ENCODE data around the gene FAM163A. TPM values are rescaled to one million over a fixed set of nuclear protein-coding genes. Genes with fewer than 3 reads are reported as not detected.

Gene FAM163A
- total and polyA plus RNA-seq, 9 of the 15 experiments (the other 6 are each of a cell fraction or from before 2014, with no cell fraction given), result not detected

DNA sequence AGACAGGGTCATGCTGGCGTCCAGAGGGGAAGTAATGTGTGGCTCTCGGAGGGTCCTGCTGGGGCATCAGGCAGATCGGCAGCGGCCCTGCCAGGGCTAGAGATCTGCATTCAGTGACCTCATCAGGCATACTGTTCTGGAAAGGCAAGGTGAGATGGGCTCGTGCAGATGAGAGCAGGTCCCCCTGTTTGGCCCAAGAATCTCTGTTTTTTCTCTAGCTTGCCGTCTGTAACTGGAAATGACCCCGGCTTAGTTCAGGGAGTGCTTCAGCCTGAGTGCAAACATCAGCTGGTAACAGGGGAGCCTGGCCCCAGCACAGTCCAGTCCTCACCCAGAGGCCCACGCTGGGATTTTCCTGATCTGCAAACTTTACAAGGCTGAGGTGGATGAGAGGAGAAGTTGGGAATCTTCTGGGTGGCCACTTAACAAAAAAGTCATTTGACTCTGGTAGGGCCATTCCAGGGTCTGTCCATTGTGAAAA is 2.1 kb downstream of the FAM163A start (continued):
- TF ChIP-seq CBX3 (IDR thresholded peaks at IDR 0.05; ENCODE audit: borderline replicate concordance in 1 of 2, low read length in 2 of 2) (no peak), PCBP1 (IDR thresholded peaks at IDR 0.05; ENCODE audit: low read depth, low read length, poor library complexity, severe bottlenecking) (no peak)
- TF ChIP-seq, protein P1, sequence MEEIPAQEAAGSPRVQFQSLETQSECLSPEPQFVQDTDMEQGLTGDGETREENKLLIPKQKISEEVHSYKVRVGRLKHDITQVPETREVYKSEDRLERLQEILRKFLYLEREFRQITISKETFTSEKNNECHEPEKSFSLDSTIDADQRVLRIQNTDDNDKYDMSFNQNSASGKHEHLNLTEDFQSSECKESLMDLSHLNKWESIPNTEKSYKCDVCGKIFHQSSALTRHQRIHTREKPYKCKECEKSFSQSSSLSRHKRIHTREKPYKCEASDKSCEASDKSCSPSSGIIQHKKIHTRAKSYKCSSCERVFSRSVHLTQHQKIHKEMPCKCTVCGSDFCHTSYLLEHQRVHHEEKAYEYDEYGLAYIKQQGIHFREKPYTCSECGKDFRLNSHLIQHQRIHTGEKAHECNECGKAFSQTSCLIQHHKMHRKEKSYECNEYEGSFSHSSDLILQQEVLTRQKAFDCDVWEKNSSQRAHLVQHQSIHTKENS (CRISPR knock-in tag; IDR thresholded peaks at IDR 0.05), result no peak

DNA sequence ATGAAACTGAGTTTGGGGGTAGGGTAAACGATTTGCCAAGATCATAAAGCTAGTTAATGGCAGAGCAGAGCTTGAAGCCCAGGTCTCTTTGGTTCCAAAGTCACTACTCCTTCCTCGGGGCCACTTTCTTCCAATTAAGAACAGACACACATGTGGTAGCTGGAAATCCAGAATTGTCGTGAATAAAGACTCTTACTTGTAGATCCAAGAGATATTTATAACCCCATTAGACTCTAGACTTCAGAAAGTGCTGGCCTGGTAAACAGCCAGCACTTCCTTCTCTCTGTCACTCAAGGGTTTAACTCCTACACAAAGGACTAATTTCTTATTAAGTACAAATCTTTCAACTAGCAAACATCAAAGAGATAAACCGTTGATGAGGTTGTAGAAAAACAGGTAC is 2.7 kb downstream of the FAM163A start:
- Histone ChIP-seq H3K79me2 (ENCODE audit: control insufficient read depth, insufficient read depth, low read length) (no peaks in the 10 kb centered on the region), H3K27ac (ENCODE audit: extremely low read depth, low read depth, low read length) (no peak overlapping the region), H3K4me2 (ENCODE audit: insufficient read depth, low read length) (no peak overlapping the region), H3K27me3 (ENCODE audit: control insufficient read depth in 2 of 2, insufficient read depth in 2 of 2, low read length in 2 of 2) (peaks cover 42 to 45% of the 10 kb centered on the region in 2 experiments), H3K36me3 (ENCODE audit: control insufficient read depth, insufficient read depth, low read length) (no peaks in the 10 kb centered on the region), H3K9ac (ENCODE audit: insufficient read depth in 1 of 2, low read depth in 2 of 2, low read length in 2 of 2) (no peak overlapping the region), H3K4me3 (no peak overlapping the region), H3K9me3 (replicated peaks; ENCODE audit: control insufficient read depth, insufficient read depth, low read depth, low read length) (no peaks in the 10 kb centered on the region), H3K4me1 (replicated peaks in 1 of 2; ENCODE audit: control insufficient read depth in 2 of 2, insufficient read depth in 2 of 2, low read length in 2 of 2) (peaks cover 0 to 15% of the 10 kb centered on the region in 2 experiments; a peak in 1 of 5 replicates), H4K20me1 (replicated peaks; ENCODE audit: control insufficient read depth, insufficient read depth, low read length) (no peaks in the 10 kb centered on the region), H3K9me1 (ENCODE audit: control insufficient read depth, insufficient read depth, low read length) (no peaks in the 10 kb centered on the region), H2AFZ (ENCODE audit: low read depth, low read length) (no peak overlapping the region)
- intact Hi-C loops (cut with micrococcal nuclease), result no loop called here
- TF ChIP-seq, protein P2, sequence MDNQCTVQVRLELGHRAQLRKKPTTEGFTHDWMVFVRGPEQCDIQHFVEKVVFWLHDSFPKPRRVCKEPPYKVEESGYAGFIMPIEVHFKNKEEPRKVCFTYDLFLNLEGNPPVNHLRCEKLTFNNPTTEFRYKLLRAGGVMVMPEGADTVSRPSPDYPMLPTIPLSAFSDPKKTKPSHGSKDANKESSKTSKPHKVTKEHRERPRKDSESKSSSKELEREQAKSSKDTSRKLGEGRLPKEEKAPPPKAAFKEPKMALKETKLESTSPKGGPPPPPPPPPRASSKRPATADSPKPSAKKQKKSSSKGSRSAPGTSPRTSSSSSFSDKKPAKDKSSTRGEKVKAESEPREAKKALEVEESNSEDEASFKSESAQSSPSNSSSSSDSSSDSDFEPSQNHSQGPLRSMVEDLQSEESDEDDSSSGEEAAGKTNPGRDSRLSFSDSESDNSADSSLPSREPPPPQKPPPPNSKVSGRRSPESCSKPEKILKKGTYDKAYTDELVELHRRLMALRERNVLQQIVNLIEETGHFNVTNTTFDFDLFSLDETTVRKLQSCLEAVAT (IDR thresholded peaks at IDR 0.05), result no peak
- TF ChIP-seq, protein P3, sequence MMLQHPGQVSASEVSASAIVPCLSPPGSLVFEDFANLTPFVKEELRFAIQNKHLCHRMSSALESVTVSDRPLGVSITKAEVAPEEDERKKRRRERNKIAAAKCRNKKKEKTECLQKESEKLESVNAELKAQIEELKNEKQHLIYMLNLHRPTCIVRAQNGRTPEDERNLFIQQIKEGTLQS (IDR thresholded peaks at IDR 0.05), result no peak
- TF ChIP-seq, protein P3 (CRISPR knock-in tag; conservative IDR thresholded peaks at IDR 0.05), result no peak
- FAIRE-seq, result no peak
- in situ Hi-C loops (cut with MboI), result no loop called here
- ATAC-seq, result no peak
- BruUV-seq (replicated peaks), result no TSS peak
- ChIA-PET CTCF (ENCODE audit: low intra/inter-chr PET ratio) (no interaction called here), POLR2A (no interaction called here)
- 2% methylated on average over 4 of the region's 4 CpGs for WGBS (ENCODE audit: insufficient coverage, low coverage, missing lambda C conversion rate)
- DNase-seq (ENCODE audit: extremely low read depth in 1 of 4, low spot score in 3 of 4), result no peak
